ENCODE results near the gene RPL10A.

RPL10A gene

GRCh38 chr6:35471836-35472345 is 3.7 kb downstream of the RPL10A start:
- H3K4me3 ChIP-seq (ENCODE audit: low read depth, low read length, poor library complexity, severe bottlenecking), result peak overlapping the region; percentile 87
- H3F3A ChIP-seq (ENCODE audit: insufficient read depth, low read length), result peaks cover 15% of the 10 kb centered on the region; the same call in 1 of the 2 replicates
- H3K9me2 ChIP-seq (ENCODE audit: low read depth, low read length), result no peaks in the 10 kb centered on the region
- peaks cover 62% of the 10 kb centered on the region for H3K36me3 ChIP-seq (ENCODE audit: insufficient read depth, low read length)
- H3K9me3 ChIP-seq (ENCODE audit: low read length), result no peaks in the 10 kb centered on the region
- no peaks in the 10 kb centered on the region for H3K27me3 ChIP-seq (ENCODE audit: insufficient read depth, low read length)
- no peak overlapping the region for H3K27ac ChIP-seq (ENCODE audit: low read depth, low read length, poor library complexity, severe bottlenecking)
- peaks cover 36% of the 10 kb centered on the region for H3K4me1 ChIP-seq (ENCODE audit: insufficient read depth, low read length, severe bottlenecking)
- H4K20me1 ChIP-seq (ENCODE audit: insufficient read depth, low read length), result no peaks in the 10 kb centered on the region
- peaks cover 13% of the 10 kb centered on the region; the same call in 1 of the 2 replicates for H3K79me2 ChIP-seq (ENCODE audit: insufficient read depth, low read length)
- peak overlapping the region; percentile 99 for H3K4me2 ChIP-seq (ENCODE audit: low read length)
- TF ChIP-seq EZH2 (IDR thresholded peaks at IDR 0.05; ENCODE audit: borderline replicate concordance, low read length) (no peak), CTCF (IDR thresholded peaks at IDR 0.05; ENCODE audit: low read length) (no peak)
- no peak overlapping the region; the same call in 1 of the 2 replicates for H3K9ac ChIP-seq (ENCODE audit: low read length)
- H2AFZ ChIP-seq (ENCODE audit: low read length), result no peak overlapping the region

GRCh38 chr6:35473075-35473849 is 5.1 kb downstream of the RPL10A start:
- no peaks in the 10 kb centered on the region for H3K9me3 ChIP-seq (ENCODE audit: low read length)
- no peak overlapping the region for H2AFZ ChIP-seq (ENCODE audit: low read length)
- TF ChIP-seq EZH2 (IDR thresholded peaks at IDR 0.05; ENCODE audit: borderline replicate concordance, low read length), result no peak
- no peak for TF ChIP-seq CTCF (IDR thresholded peaks at IDR 0.05; ENCODE audit: low read length)
- no peaks in the 10 kb centered on the region for H3K9me2 ChIP-seq (ENCODE audit: low read depth, low read length)
- H3K4me3 ChIP-seq (ENCODE audit: low read depth, low read length, poor library complexity, severe bottlenecking), result no peak overlapping the region
- no peak overlapping the region for H3K9ac ChIP-seq (ENCODE audit: low read length)
- no peak overlapping the region for H3K4me2 ChIP-seq (ENCODE audit: low read length)
- no peaks in the 10 kb centered on the region for H3K27me3 ChIP-seq (ENCODE audit: insufficient read depth, low read length)
- peaks cover 29% of the 10 kb centered on the region for H3K4me1 ChIP-seq (ENCODE audit: insufficient read depth, low read length, severe bottlenecking)
- H4K20me1 ChIP-seq (ENCODE audit: insufficient read depth, low read length), result no peaks in the 10 kb centered on the region
- peaks cover 15% of the 10 kb centered on the region; the same call in 1 of the 2 replicates for H3F3A ChIP-seq (ENCODE audit: insufficient read depth, low read length)
- H3K79me2 ChIP-seq (ENCODE audit: insufficient read depth, low read length), result peaks cover 13% of the 10 kb centered on the region; the same call in 1 of the 2 replicates
- peaks cover 62% of the 10 kb centered on the region for H3K36me3 ChIP-seq (ENCODE audit: insufficient read depth, low read length)
- no peak overlapping the region for H3K27ac ChIP-seq (ENCODE audit: low read depth, low read length, poor library complexity, severe bottlenecking)

GRCh38 chr6:35473850-35474130 is 5.6 kb downstream of the RPL10A start:
- H3K36me3 ChIP-seq (ENCODE audit: insufficient read depth, low read length), result peaks cover 57% of the 10 kb centered on the region
- no peak for TF ChIP-seq CTCF (IDR thresholded peaks at IDR 0.05; ENCODE audit: low read length)
- TF ChIP-seq EZH2 (IDR thresholded peaks at IDR 0.05; ENCODE audit: borderline replicate concordance, low read length), result no peak

More at GRCh38 chr6:35473850-35474130, 5.6 kb downstream of the RPL10A start:
- Histone ChIP-seq H3K9ac (ENCODE audit: low read length) (no peak overlapping the region), H3K4me1 (ENCODE audit: insufficient read depth, low read length, severe bottlenecking) (peaks cover 29% of the 10 kb centered on the region), H4K20me1 (ENCODE audit: insufficient read depth, low read length) (no peaks in the 10 kb centered on the region), H3K9me2 (ENCODE audit: low read depth, low read length) (no peaks in the 10 kb centered on the region), H3K9me3 (ENCODE audit: low read length) (no peaks in the 10 kb centered on the region), H3K27ac (ENCODE audit: low read depth, low read length, poor library complexity, severe bottlenecking) (no peak overlapping the region), H3K4me3 (ENCODE audit: low read depth, low read length, poor library complexity, severe bottlenecking) (no peak overlapping the region), H3K79me2 (ENCODE audit: insufficient read depth, low read length) (peaks cover 8% of the 10 kb centered on the region; the same call in 1 of the 2 replicates), H3K27me3 (ENCODE audit: insufficient read depth, low read length) (no peaks in the 10 kb centered on the region), H3K4me2 (ENCODE audit: low read length) (no peak overlapping the region), H2AFZ (ENCODE audit: low read length) (no peak overlapping the region), H3F3A (ENCODE audit: insufficient read depth, low read length) (peaks cover 15% of the 10 kb centered on the region; the same call in 1 of the 2 replicates)

Data from OCI-LY1 (cell line).